ENCODE results near the gene CRADD.
"Not testable (repeated sequence)": the region's sequence is repeated elsewhere in the genome, so short reads cannot be mapped to it uniquely, and the experiment has no call there.

Gene CRADD

GRCh38 chr12:93856611-93857010, 179.4 kb downstream of the CRADD start:
- Histone ChIP-seq H3K4me3 (ENCODE audit: low read length) (no peak overlapping the region), H3K4me1 (ENCODE audit: control insufficient read depth, insufficient read depth, low read length) (peaks cover 21% of the 10 kb centered on the region), H3K9ac (ENCODE audit: low read length) (no peak overlapping the region), H3K36me3 (ENCODE audit: control insufficient read depth, insufficient read depth, low read length, severe bottlenecking) (no peaks in the 10 kb centered on the region), H3K27me3 (replicated peaks; ENCODE audit: control insufficient read depth, insufficient read depth, low read length) (no peaks in the 10 kb centered on the region), H3K9me3 (ENCODE audit: control insufficient read depth, low read length) (no peaks in the 10 kb centered on the region)
- DNase-seq (ENCODE audit: low read depth): no peak

- no peaks in the 10 kb centered on the region for H3K9me3 ChIP-seq (ENCODE audit: control insufficient read depth, low read length)
- H3K9ac ChIP-seq (ENCODE audit: low read length): no peak overlapping the region
- no peaks in the 10 kb centered on the region for H3K36me3 ChIP-seq (ENCODE audit: control insufficient read depth, insufficient read depth, low read length, severe bottlenecking)
- H3K4me3 ChIP-seq (ENCODE audit: low read length): no peak overlapping the region
- H3K27me3 ChIP-seq (replicated peaks; ENCODE audit: control insufficient read depth, insufficient read depth, low read length): no peaks in the 10 kb centered on the region
- DNase-seq (ENCODE audit: low read depth): peak; percentile 52
- peaks cover 26% of the 10 kb centered on the region for H3K4me1 ChIP-seq (ENCODE audit: control insufficient read depth, insufficient read depth, low read length)
Measured at GRCh38 chr12:93857279-93857938, 180.2 kb downstream of the CRADD start.

GRCh38 chr12:93857991-93858447, 180.8 kb downstream of the CRADD start:
- no peak overlapping the region for H3K4me3 ChIP-seq (ENCODE audit: low read length)
- no peak for DNase-seq (ENCODE audit: low read depth)
- peaks cover 30% of the 10 kb centered on the region for H3K4me1 ChIP-seq (ENCODE audit: control insufficient read depth, insufficient read depth, low read length)
- H3K27me3 ChIP-seq (replicated peaks; ENCODE audit: control insufficient read depth, insufficient read depth, low read length): no peaks in the 10 kb centered on the region
- no peaks in the 10 kb centered on the region for H3K36me3 ChIP-seq (ENCODE audit: control insufficient read depth, insufficient read depth, low read length, severe bottlenecking)
- no peak overlapping the region for H3K9ac ChIP-seq (ENCODE audit: low read length)
- no peaks in the 10 kb centered on the region for H3K9me3 ChIP-seq (ENCODE audit: control insufficient read depth, low read length)

- no peak for DNase-seq (ENCODE audit: low read depth)
- Histone ChIP-seq H3K9me3 (ENCODE audit: control insufficient read depth, low read length) (peaks cover 18% of the 10 kb centered on the region), H3K9ac (ENCODE audit: low read length) (no peak overlapping the region), H3K4me3 (ENCODE audit: low read length) (no peak overlapping the region), H3K4me1 (ENCODE audit: control insufficient read depth, insufficient read depth, low read length) (peaks cover 30% of the 10 kb centered on the region), H3K36me3 (ENCODE audit: control insufficient read depth, insufficient read depth, low read length, severe bottlenecking) (no peaks in the 10 kb centered on the region), H3K27me3 (replicated peaks; ENCODE audit: control insufficient read depth, insufficient read depth, low read length) (no peaks in the 10 kb centered on the region)
Measured at GRCh38 chr12:93860668-93861373, 183.6 kb downstream of the CRADD start.

DNA sequence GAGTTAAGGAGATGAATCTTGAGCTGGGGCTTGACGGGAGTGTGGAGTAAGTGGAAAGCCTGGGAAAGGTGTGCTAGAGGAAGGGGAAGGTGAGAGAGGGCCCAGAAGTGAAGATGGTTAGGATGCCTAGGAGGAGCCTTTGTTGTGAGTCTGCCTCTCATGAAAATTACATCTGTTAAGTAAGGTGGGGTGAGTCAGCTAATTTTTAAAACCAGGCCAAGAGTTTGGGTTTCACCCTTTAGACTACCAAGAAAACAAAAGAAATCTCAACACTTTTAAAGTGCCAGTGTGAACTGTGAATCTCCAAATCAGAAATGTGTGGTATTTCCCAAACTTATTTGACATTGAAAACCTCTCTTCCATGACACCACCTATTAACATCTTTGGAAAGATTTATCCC, 185.2 kb downstream of the CRADD start:
- no peak for DNase-seq (ENCODE audit: low read depth)
- Histone ChIP-seq H3K36me3 (ENCODE audit: control insufficient read depth, insufficient read depth, low read length, severe bottlenecking) (no peaks in the 10 kb centered on the region), H3K9me3 (ENCODE audit: control insufficient read depth, low read length) (peaks cover 31% of the 10 kb centered on the region), H3K9ac (ENCODE audit: low read length) (no peak overlapping the region), H3K4me3 (ENCODE audit: low read length) (no peak overlapping the region), H3K4me1 (ENCODE audit: control insufficient read depth, insufficient read depth, low read length) (peaks cover 19% of the 10 kb centered on the region), H3K27me3 (replicated peaks; ENCODE audit: control insufficient read depth, insufficient read depth, low read length) (no peaks in the 10 kb centered on the region)

DNA sequence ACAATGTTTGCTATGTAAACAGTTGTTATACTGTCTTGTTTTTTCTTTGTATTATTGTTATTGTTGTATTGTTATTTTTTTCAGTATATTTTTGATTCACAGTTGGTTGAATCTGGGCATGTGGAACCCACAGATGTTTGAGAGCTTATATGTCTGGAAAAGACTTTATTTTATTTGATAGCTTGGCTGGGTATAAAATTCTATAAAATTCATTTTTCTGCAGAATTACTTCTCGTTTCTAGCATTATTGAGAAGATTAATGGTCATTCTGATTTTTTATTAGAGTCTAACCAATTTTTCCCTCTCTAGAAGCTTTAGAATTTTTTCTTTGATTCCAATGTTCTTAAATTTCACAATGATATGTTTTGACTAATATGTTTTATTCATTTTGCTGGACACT, 188.6 kb downstream of the CRADD start:
- DNase-seq (ENCODE audit: low read depth): no peak
- peak overlapping the region; percentile 21 for H3K4me3 ChIP-seq (ENCODE audit: low read length)
- H3K4me1 ChIP-seq (ENCODE audit: control insufficient read depth, insufficient read depth, low read length): peaks cover 31% of the 10 kb centered on the region

GRCh38 chr12:93868771-93869170, 191.6 kb downstream of the CRADD start:
- peak; percentile 67 for DNase-seq (ENCODE audit: low read depth)
- H3K36me3 ChIP-seq (ENCODE audit: control insufficient read depth, insufficient read depth, low read length, severe bottlenecking): no peaks in the 10 kb centered on the region
- H3K9ac ChIP-seq (ENCODE audit: low read length): peak overlapping the region; percentile 33
- H3K4me3 ChIP-seq (ENCODE audit: low read length): no peak overlapping the region
- peaks cover 22% of the 10 kb centered on the region for H3K4me1 ChIP-seq (ENCODE audit: control insufficient read depth, insufficient read depth, low read length)
- no peaks in the 10 kb centered on the region for H3K27me3 ChIP-seq (replicated peaks; ENCODE audit: control insufficient read depth, insufficient read depth, low read length)
- peaks cover 55% of the 10 kb centered on the region for H3K9me3 ChIP-seq (ENCODE audit: control insufficient read depth, low read length)

More for the DNA sequence above, 188.6 kb downstream of the CRADD start:
- Histone ChIP-seq H3K9ac (ENCODE audit: low read length) (no peak overlapping the region), H3K36me3 (ENCODE audit: control insufficient read depth, insufficient read depth, low read length, severe bottlenecking) (no peaks in the 10 kb centered on the region), H3K27me3 (replicated peaks; ENCODE audit: control insufficient read depth, insufficient read depth, low read length) (no peaks in the 10 kb centered on the region), H3K9me3 (ENCODE audit: control insufficient read depth, low read length) (peaks cover 31% of the 10 kb centered on the region)

DNA sequence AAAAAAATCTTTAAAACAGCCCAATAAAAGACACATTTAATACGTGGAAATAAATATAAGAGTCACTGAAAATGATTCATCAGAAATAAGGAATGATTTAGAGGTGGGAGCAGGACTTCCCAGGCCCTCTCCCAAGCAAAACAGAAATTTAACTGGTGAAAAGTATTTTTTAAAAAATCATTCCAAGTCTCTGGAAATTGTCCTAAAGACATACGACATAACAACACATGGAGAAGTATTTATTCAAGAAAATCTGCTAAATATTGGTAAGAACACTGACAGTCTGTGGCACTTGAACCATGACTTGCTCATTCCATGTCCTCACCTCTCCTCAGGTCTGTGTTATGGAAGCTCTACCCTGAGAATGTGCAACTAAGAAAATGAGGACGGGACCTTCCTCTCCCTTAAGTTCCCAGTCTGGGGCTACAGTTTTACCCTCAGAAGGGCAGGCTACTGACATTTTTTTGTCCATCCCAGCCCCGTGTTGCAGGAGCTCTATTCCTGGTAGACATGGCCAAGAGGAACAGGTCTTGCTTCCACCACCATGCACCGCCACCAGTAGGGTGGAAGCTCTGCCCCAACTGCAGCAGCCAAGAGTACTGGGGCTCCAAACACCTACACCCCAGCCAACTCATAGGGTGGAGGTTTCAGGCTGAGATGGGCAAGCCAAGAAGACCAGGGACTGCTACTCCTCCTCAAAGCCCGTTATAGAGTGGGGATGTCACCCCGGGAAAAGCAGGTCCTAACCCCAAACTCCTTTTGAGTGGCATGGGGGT, 193.0 kb downstream of the CRADD start:
- DNase-seq (ENCODE audit: low read depth): no peak
- H3K36me3 ChIP-seq (ENCODE audit: control insufficient read depth, insufficient read depth, low read length, severe bottlenecking): no peaks in the 10 kb centered on the region
- no peaks in the 10 kb centered on the region for H3K27me3 ChIP-seq (replicated peaks; ENCODE audit: control insufficient read depth, insufficient read depth, low read length)
- H3K4me3 ChIP-seq (ENCODE audit: low read length): no peak overlapping the region
- peaks cover 57% of the 10 kb centered on the region for H3K9me3 ChIP-seq (ENCODE audit: control insufficient read depth, low read length)
- peaks cover 22% of the 10 kb centered on the region for H3K4me1 ChIP-seq (ENCODE audit: control insufficient read depth, insufficient read depth, low read length)
- H3K9ac ChIP-seq (ENCODE audit: low read length): no peak overlapping the region

- not testable (repeated sequence) for H3K36me3 ChIP-seq (ENCODE audit: control insufficient read depth, insufficient read depth, low read length, severe bottlenecking); H3K4me3 ChIP-seq (ENCODE audit: low read length); H3K9ac ChIP-seq (ENCODE audit: low read length); H3K27me3 ChIP-seq (replicated peaks; ENCODE audit: control insufficient read depth, insufficient read depth, low read length); DNase-seq (ENCODE audit: low read depth)
- peaks cover 22% of the 10 kb centered on the region for H3K4me1 ChIP-seq (ENCODE audit: control insufficient read depth, insufficient read depth, low read length)
- H3K9me3 ChIP-seq (ENCODE audit: control insufficient read depth, low read length): peaks cover 57% of the 10 kb centered on the region
Measured at GRCh38 chr12:93871566-93871965, 194.4 kb downstream of the CRADD start.

DNA sequence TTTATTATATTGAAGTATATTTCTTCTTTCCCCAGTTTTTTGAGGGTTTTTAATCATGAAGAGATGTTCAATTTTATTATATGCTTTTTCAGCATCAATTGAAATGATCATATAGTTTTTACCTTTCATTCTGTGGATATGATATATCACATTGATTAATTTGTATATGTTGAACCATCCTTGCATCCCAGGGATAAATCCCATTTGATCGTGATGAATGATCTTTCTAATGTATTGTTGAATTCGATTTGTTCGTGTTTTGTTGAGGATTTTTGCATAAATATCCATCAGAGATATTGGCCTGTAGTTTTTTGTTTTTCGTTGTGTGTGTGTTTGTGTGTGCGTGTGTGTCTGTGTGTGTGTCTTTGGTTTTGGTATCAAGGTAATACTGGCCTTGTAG, 196.4 kb downstream of the CRADD start:
- Histone ChIP-seq H3K9ac (ENCODE audit: low read length) (no peak overlapping the region), H3K4me1 (ENCODE audit: control insufficient read depth, insufficient read depth, low read length) (peaks cover 18% of the 10 kb centered on the region), H3K4me3 (ENCODE audit: low read length) (no peak overlapping the region), H3K36me3 (ENCODE audit: control insufficient read depth, insufficient read depth, low read length, severe bottlenecking) (no peaks in the 10 kb centered on the region), H3K27me3 (replicated peaks; ENCODE audit: control insufficient read depth, insufficient read depth, low read length) (no peaks in the 10 kb centered on the region), H3K9me3 (ENCODE audit: control insufficient read depth, low read length) (peaks cover 53% of the 10 kb centered on the region)
- DNase-seq (ENCODE audit: low read depth): no peak

GRCh38 chr12:93875157-93875556, 198.0 kb downstream of the CRADD start:
- DNase-seq (ENCODE audit: low read depth): no peak
- no peaks in the 10 kb centered on the region for H3K36me3 ChIP-seq (ENCODE audit: control insufficient read depth, insufficient read depth, low read length, severe bottlenecking)
- peaks cover 4% of the 10 kb centered on the region for H3K4me1 ChIP-seq (ENCODE audit: control insufficient read depth, insufficient read depth, low read length)
- H3K9ac ChIP-seq (ENCODE audit: low read length): no peak overlapping the region
- H3K4me3 ChIP-seq (ENCODE audit: low read length): no peak overlapping the region
- H3K9me3 ChIP-seq (ENCODE audit: control insufficient read depth, low read length): peaks cover 53% of the 10 kb centered on the region
- no peaks in the 10 kb centered on the region for H3K27me3 ChIP-seq (replicated peaks; ENCODE audit: control insufficient read depth, insufficient read depth, low read length)
